Thyroid gland (tissue), 4 donors: ENCODE measurements around the gene DNAJB12. TPM values are rescaled to one million over a fixed set of nuclear protein-coding genes. Genes with fewer than 3 reads are reported as not detected.
A peak's percentile ranks its signal among the peaks of the same experiment; 100 is the strongest.
"Not testable (repeated sequence)": the region's sequence is repeated elsewhere in the genome, so short reads cannot be mapped to it uniquely, and the experiment has no call there.

ENCODE experiments used
- DNase-seq, 2 donors: peaks; one replicate each; pipeline ENCODE4 v3.0.0-alpha.2; 2019
- H3K27ac ChIP-seq, 3 donors: fragments of 200-600 bp; sonication (generic); 1 replicate in 2 of 3; 2 replicates in 1 of 3; pipeline ENCODE4 v1.5.1; 2016 to 2019; ENCODE audit warnings: mild to moderate bottlenecking in 1 of 3, moderate library complexity in 1 of 3
- H3K27me3 ChIP-seq: fragments of 200-600 bp; sonication (generic); one replicate; pipeline ENCODE4 v1.5.1; 2019
- H3K36me3 ChIP-seq, 2 donors: fragments of 200-600 bp; sonication (generic); one replicate each; pipeline ENCODE4 v1.5.1; 2016 to 2019
- H3K4me1 ChIP-seq, 2 donors: fragments of 200-600 bp; sonication (generic); one replicate each; pipeline ENCODE4 v1.5.1; 2017 to 2019
- H3K4me3 ChIP-seq, 3 donors: fragments of 200-600 bp; sonication (generic); replicated peaks in 1 of 3; 1 replicate in 2 of 3; 2 replicates in 1 of 3; pipeline ENCODE4 v1.5.1; 2016; ENCODE audit warnings: mild to moderate bottlenecking in 1 of 3
- H3K9me3 ChIP-seq: fragments of 200-600 bp; sonication (generic); one replicate; pipeline ENCODE4 v1.5.1; 2017
- POLR2A ChIP-seq, 2 donors: fragments of 450-650 bp; IDR thresholded peaks; one replicate each; pipeline ENCODE4 v1.6.1; 2017; ENCODE audit warnings: antibody characterized with exemption in 2 of 2, mild to moderate bottlenecking in 2 of 2, moderate library complexity in 1 of 2
- WGBS, 2 donors: methylation state at CpG; one replicate each; pipeline ENCODE4 v1.1.5; 2017; 5-methylcytosine and 5-hydroxymethylcytosine counted together
- intact Hi-C: fragments of 100-400 bp; cut with DNase I; formaldehyde crosslinking; loops from one replicate; pipeline ENCODE4 v1.15.1; 2023
- total RNA-seq, 4 donors: library from RNA; depleted of rRNA; stranded (reverse); fragments of >200 nt; gene quantifications; one replicate each; pipeline ENCODE4 v1.2.3, GENCODE V29; 2016
- TF ChIP-seq, protein P1 (sequence below), 6 experiments: fragments of 200-600 bp in 3 of 6; fragments of 450-650 bp in 3 of 6; sonication (generic) in 3 of 6; IDR thresholded peaks; one replicate each; pipeline ENCODE4 v1.5.1; 2016 to 2019; ENCODE audit warnings: antibody characterized with exemption in 6 of 6, mild to moderate bottlenecking in 2 of 6, inconsistent platforms in 1 of 6, moderate library complexity in 1 of 6

The DNAJB12 gene
- total RNA-seq, 4 donors from 2014 or later: 31.6 to 49.7 (median 44.1) TPM

DNA sequence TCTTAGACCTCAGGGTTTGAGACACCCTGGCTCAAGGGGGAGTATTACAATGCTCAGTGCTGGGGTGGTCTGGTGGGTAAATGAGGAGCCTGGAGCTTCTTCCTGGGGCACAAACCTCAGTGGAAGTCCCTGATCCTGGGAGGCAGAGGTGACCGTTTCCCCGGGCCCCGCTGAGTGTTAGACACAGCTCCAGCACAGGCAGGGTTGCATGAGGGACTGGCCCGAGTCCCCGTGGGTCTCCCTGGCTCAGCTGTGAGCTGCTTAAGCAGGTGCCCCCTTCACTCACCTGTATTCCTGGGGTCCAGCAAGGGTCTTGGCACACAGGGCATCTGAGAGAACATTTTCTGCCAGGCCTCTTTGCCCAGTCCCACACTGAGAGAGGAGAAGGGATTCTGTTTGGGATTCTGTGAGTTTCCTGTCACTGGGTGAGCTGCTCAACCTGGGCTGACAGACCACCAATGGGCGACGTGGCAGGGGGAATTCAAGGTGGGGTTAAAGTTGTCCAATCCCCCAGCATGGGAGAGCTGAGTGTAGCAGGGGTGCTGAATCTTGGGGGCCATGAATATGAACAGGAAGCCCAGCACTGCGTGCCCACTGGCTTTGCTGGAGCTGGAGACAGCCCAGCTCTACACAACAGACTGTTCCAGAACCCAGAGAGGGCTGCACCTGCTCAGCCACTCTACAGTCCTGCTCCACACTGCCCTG, 51.1 kb downstream of the DNAJB12 start:
- no peak for DNase-seq
- intact Hi-C loops: no loop called here
- no peaks in the 10 kb centered on the region for H3K36me3 ChIP-seq
- H3K27ac ChIP-seq: no peak overlapping the region
- peaks cover 14 to 29% of the 10 kb centered on the region in 2 donors for H3K4me1 ChIP-seq
- no peak overlapping the region for H3K4me3 ChIP-seq
- TF ChIP-seq, protein P1, sequence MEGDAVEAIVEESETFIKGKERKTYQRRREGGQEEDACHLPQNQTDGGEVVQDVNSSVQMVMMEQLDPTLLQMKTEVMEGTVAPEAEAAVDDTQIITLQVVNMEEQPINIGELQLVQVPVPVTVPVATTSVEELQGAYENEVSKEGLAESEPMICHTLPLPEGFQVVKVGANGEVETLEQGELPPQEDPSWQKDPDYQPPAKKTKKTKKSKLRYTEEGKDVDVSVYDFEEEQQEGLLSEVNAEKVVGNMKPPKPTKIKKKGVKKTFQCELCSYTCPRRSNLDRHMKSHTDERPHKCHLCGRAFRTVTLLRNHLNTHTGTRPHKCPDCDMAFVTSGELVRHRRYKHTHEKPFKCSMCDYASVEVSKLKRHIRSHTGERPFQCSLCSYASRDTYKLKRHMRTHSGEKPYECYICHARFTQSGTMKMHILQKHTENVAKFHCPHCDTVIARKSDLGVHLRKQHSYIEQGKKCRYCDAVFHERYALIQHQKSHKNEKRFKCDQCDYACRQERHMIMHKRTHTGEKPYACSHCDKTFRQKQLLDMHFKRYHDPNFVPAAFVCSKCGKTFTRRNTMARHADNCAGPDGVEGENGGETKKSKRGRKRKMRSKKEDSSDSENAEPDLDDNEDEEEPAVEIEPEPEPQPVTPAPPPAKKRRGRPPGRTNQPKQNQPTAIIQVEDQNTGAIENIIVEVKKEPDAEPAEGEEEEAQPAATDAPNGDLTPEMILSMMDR (IDR thresholded peaks at IDR 0.05): no peak
- TF ChIP-seq POLR2A (IDR thresholded peaks at IDR 0.05): no peak
- H3K9me3 ChIP-seq: no peaks in the 10 kb centered on the region
- 92% methylated on average over 4 to 8 of the region's 8 CpGs for WGBS, 2 donors
- H3K27me3 ChIP-seq: no peaks in the 10 kb centered on the region

DNA sequence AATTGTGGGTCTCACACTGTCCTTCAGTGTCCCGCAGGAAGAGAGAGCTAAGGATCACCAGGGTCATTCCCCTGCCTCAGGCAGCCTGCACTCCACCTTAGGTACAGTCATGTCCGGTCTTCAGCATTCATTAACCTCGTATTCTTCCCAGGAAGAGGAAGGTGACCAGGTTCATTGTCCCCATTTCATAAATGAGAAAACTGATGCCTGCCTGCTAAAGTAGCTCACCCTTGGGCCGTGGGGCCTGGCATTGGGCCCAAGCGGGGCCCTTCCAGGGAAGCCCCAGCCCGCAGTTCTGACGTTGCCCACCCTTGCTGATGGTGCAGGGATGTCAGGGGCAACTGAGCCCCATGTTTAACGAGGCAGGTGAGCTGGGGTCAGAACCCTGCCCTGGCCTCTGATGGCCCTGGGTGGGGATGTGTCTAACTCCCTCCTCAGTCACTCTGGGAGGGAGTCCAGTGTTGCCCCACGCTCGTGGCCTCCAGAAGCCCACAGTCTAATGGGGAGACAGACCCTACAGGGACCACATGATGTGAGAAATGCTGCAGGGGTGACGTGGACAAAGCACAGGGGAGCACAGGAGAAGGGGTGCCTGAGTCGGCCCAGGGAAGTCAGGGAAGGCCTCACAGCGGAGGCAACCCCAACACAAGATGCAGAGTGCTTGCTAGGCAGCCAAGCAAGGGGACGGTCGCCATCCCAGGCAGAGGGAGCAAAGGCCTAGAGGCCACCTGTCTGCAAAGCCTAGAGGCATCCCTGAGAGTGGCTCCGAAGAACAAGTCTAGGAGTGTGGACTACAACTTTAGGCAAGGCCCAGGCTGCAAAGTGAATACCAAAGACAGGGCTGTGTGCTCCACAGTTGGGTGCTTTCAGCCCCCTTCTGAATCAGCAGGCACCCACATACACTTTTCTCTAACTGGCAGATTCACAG, 55.9 kb downstream of the DNAJB12 start:
- Histone ChIP-seq H3K4me3 (no peak overlapping the region), H3K4me1 (peaks cover 12 to 19% of the 10 kb centered on the region in 2 donors), H3K36me3 (no peaks in the 10 kb centered on the region), H3K9me3 (no peaks in the 10 kb centered on the region), H3K27ac (peak overlapping the region; percentile 81 to 95 (median 94)), H3K27me3 (no peaks in the 10 kb centered on the region)
- intact Hi-C loops: no loop called here
- DNase-seq: no peak
- TF ChIP-seq POLR2A (IDR thresholded peaks at IDR 0.05): no peak
- TF ChIP-seq, protein P1 (IDR thresholded peaks at IDR 0.05): no peak
- 95% methylated on average over 14 to 16 of the region's 16 CpGs for WGBS, 2 donors

DNA sequence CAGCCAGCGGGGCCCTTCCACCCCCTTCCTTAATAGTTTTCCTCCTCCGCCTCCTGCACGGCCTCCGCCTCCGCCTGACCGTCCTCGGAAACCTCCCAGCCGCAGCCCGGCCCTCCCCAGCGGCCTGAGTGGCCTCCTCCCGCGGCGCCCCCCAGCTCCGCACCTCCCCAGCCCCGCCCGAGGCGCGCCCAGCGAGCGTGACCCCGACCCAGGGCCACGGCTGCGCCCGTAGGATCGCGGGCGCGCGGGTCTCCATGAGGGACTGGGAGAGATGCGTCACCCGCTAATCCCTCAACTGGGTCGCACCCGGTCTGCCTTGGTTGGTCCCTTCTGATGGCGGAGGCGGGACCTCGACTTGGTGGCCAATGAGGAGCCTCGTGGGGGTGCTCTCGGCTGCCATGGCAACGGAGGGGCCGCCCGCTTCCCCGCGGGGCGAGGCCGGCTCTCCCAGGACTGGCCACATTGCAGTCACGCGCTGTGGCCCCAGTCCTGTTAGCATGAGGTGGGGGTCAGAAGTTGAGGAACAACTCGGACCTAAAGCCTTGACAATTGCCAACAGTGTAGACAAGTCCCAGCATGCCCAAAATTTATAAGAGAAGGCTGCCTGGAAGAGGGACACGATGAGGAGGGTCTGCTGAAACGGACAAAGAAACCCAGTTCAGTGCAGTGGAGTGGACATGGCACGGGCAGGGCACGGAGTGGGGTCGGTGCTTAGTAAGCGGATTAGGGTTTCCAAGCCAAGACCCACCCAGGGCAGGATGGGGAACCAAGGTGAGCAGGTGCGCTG, 56.7 kb downstream of the DNAJB12 start:
- Histone ChIP-seq H3K27me3 (no peaks in the 10 kb centered on the region), H3K27ac (peak overlapping the region; percentile 83 to 95 (median 94)), H3K4me1 (peaks cover 12 to 19% of the 10 kb centered on the region in 2 donors), H3K36me3 (no peaks in the 10 kb centered on the region), H3K9me3 (no peaks in the 10 kb centered on the region), H3K4me3 (peak overlapping the region in 2 of 3 donors; percentile 37 to 75)
- WGBS, 2 donors: 10 to 48% methylated on average over 8 to 34 of the region's 55 CpGs
- DNase-seq: peak; percentile 99
- peak; percentile 59 to 97 for TF ChIP-seq POLR2A (IDR thresholded peaks at IDR 0.05)
- TF ChIP-seq, protein P1 (IDR thresholded peaks at IDR 0.05): no peak
- intact Hi-C loops: no loop called here

DNA sequence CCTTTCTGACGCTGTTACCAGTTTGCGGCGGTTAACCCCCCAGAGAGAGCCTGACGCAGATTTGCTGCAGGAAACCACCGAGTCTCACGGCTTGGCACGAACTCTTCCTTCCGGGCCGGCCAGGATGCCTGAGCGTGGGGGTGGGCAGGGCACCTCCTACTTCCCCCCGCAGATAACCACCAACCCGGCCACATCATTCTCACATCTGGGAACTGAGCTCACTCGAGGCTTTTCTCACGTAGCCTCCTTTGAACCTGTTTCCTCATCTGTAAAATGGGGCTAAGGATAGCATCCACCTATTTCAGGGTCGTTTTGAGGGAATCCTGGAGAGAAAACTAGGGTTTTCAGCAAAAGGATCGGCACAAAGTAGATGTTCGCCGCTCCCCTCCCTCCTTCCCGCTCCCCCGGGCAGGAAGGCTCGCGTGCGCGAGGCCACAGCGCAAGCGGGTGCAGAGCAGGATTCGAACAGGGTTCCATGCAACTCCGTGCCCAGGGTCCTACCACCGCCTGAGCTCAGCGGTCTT, 57.4 kb downstream of the DNAJB12 start:
- TF ChIP-seq POLR2A (IDR thresholded peaks at IDR 0.05): no peak
- TF ChIP-seq, protein P1 (IDR thresholded peaks at IDR 0.05): no peak
- Histone ChIP-seq H3K9me3 (no peaks in the 10 kb centered on the region), H3K36me3 (no peaks in the 10 kb centered on the region), H3K27me3 (no peaks in the 10 kb centered on the region), H3K4me3 (peak overlapping the region in 2 of 3 donors; percentile 37 to 75), H3K27ac (peak overlapping the region; percentile 83 to 95 (median 94)), H3K4me1 (peaks cover 12 to 19% of the 10 kb centered on the region in 2 donors)
- peak; percentile 63 to 67 for DNase-seq
- 12 to 22% methylated on average over 18 to 27 of the region's 30 CpGs for WGBS, 2 donors
- intact Hi-C loops: no loop called here

DNA sequence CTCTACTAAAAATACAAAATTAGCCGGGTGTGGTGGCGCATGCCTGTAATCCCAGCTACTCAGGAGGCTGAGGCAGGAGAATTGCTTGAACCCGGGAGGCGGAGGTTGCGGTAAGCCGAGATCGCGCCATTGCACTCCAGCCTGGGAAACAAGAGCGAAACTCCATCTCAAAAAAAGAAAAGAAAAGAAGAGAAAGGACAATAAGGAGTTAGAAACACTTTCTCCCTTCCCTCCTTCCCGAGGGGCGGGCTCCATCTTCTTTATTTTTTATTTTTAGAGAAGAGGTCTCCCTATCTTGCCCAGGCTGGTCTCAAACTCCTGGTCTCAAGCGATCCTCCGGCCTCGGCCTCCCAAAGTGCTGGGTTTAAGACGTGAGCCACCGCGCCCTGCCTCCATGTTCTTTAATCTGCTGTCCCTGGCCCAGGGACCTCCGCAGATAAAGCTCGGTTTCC, 57.9 kb downstream of the DNAJB12 start:
- H3K9me3 ChIP-seq, H3K36me3 ChIP-seq, DNase-seq, H3K4me3 ChIP-seq, H3K27me3 ChIP-seq, intact Hi-C loops: not testable (repeated sequence)
- Histone ChIP-seq H3K4me1 (peaks cover 12 to 19% of the 10 kb centered on the region in 2 donors), H3K27ac (peak overlapping the region; percentile 37 to 95 (median 94))
- WGBS, 2 donors: 78 to 82% methylated on average over 19 of the region's 19 CpGs
